GM23338 (cell line): Measurements from ENCODE around the gene KRTAP10-12. TPM values are rescaled to one million over a fixed set of nuclear protein-coding genes. Genes with fewer than 3 reads are reported as not detected.

Source experiments
- ATAC-seq: fragments of 200-7000 bp; cut with Tn5 transposase; 3 replicates; pipeline ENCODE4 v1.9.1; 2020
- DNase-seq: peaks from one replicate; pipeline ENCODE4 v3.0.0-alpha.2; 2015; ENCODE audit warnings: low spot score
- H2AFZ ChIP-seq: fragments of 200-600 bp; sonication (generic); 2 replicates; pipeline ENCODE4 v1.8.0; 2016; ENCODE audit warnings: antibody characterized with exemption, mild to moderate bottlenecking, moderate library complexity
- H3F3A ChIP-seq: fragments of 200-600 bp; sonication (generic); replicated peaks from 2 replicates; pipeline ENCODE4 v1.8.0; 2017; ENCODE audit warnings: antibody characterized with exemption, mixed run types, low read depth
- H3K27ac ChIP-seq: fragments of 200-600 bp; sonication (generic); 2 replicates; pipeline ENCODE4 v1.6.1; 2016; ENCODE audit warnings: low read depth
- H3K27me3 ChIP-seq: fragments of 200-600 bp; sonication (generic); 2 replicates; pipeline ENCODE4 v1.8.0; 2016; ENCODE audit warnings: mild to moderate bottlenecking, mixed run types, moderate library complexity; ENCODE audit not compliant: insufficient read depth
- H3K36me3 ChIP-seq: fragments of 200-600 bp; sonication (generic); 2 replicates; pipeline ENCODE4 v1.8.0; 2016; ENCODE audit warnings: mild to moderate bottlenecking; ENCODE audit not compliant: insufficient read depth
- H3K4me1 ChIP-seq: fragments of 200-600 bp; sonication (generic); 2 replicates; pipeline ENCODE4 v1.8.0; 2016; ENCODE audit warnings: mild to moderate bottlenecking, moderate library complexity; ENCODE audit not compliant: insufficient read depth
- H3K4me2 ChIP-seq: fragments of 200-600 bp; sonication (generic); 2 replicates; pipeline ENCODE4 v1.7.1; 2017; ENCODE audit warnings: mixed run types
- H3K4me3 ChIP-seq: fragments of 200-600 bp; sonication (generic); 2 replicates; pipeline ENCODE4 v1.6.1; 2016; ENCODE audit warnings: mixed run types
- H3K79me2 ChIP-seq: fragments of 200-600 bp; sonication (generic); replicated peaks from 2 replicates; pipeline ENCODE4 v1.8.0; 2017; ENCODE audit warnings: mild to moderate bottlenecking; ENCODE audit not compliant: insufficient read depth
- H3K9me2 ChIP-seq: fragments of 200-600 bp; sonication (generic); 2 replicates; pipeline ENCODE4 v1.8.0; 2017; ENCODE audit not compliant: insufficient read depth
- H4K20me1 ChIP-seq: fragments of 200-600 bp; sonication (generic); replicated peaks from 2 replicates; pipeline ENCODE4 v1.8.0; 2017; ENCODE audit warnings: mild to moderate bottlenecking; ENCODE audit not compliant: insufficient read depth
- H3K27ac Mint-ChIP-seq: 2 replicates; pipeline ENCODE4 v1.8.0; 2020; ENCODE audit warnings: inconsistent platforms, mild to moderate bottlenecking, moderate library complexity, mixed read lengths
- H3K27me3 Mint-ChIP-seq: 3 replicates; pipeline ENCODE4 v1.8.0; 2022; ENCODE audit warnings: low read depth, mild to moderate bottlenecking, moderate library complexity, mixed read lengths, inconsistent platforms; ENCODE audit not compliant: insufficient read depth, poor library complexity
- H3K36me3 Mint-ChIP-seq: 3 replicates; pipeline ENCODE4 v1.8.0; 2021; ENCODE audit warnings: low read depth, mild to moderate bottlenecking, inconsistent platforms, moderate library complexity, mixed read lengths
- H3K4me1 Mint-ChIP-seq: 3 replicates; pipeline ENCODE4 v1.8.0; 2020; ENCODE audit warnings: mild to moderate bottlenecking, inconsistent platforms, mixed read lengths
- H3K4me3 Mint-ChIP-seq: 3 replicates; pipeline ENCODE4 v1.8.0; 2021; ENCODE audit warnings: moderate library complexity, mild to moderate bottlenecking, inconsistent platforms, mixed read lengths
- H3K9me3 Mint-ChIP-seq: 3 replicates; pipeline ENCODE4 v1.8.0; 2020; ENCODE audit warnings: moderate library complexity, mild to moderate bottlenecking, inconsistent platforms, mixed read lengths
- CREB1 ChIP-seq: fragments of 250-450 bp; sonication (Bioruptor Pico); IDR thresholded peaks from 2 replicates; pipeline ENCODE4 v1.5.0; 2020; ENCODE audit warnings: low read depth, mild to moderate bottlenecking, moderate library complexity
- EZH2 ChIP-seq: fragments of 200-600 bp; sonication (generic); IDR thresholded peaks from one replicate; pipeline ENCODE4 v1.8.0; 2017; ENCODE audit warnings: antibody characterized with exemption, mild to moderate bottlenecking, low read depth; ENCODE audit not compliant: unreplicated experiment
- polyA plus RNA-seq: library from polyadenylated mRNA; unstranded; fragments of >200 nt; fragmentation: Nextera tagmentation; extraction: Ambion mirVana; gene quantifications from 2 replicates; pipeline ENCODE4 v1.2.1, GENCODE V29; 2016
- total RNA-seq: library from RNA; depleted of rRNA; stranded (reverse); fragments of >200 nt; shearing (Covaris generic); gene quantifications from 2 replicates; pipeline ENCODE4 v1.2.3, GENCODE V29; 2014
- TF ChIP-seq, protein P1 (sequence below), 2 experiments: fragments of 200-600 bp in 1 of 2; sonication (generic) in 1 of 2; conservative IDR thresholded peaks; 2 replicates each; pipeline versions ENCODE4 v1.5.1 to v1.6.1; 2016 to 2017; ENCODE audit warnings: antibody characterized with exemption in 2 of 2, low read depth in 2 of 2, mild to moderate bottlenecking in 2 of 2, moderate library complexity in 1 of 2
- TF ChIP-seq, protein P2 (sequence below): fragments of 250-450 bp; sonication (Bioruptor Pico); IDR thresholded peaks from 2 replicates; pipeline ENCODE4 v1.5.0; 2020; ENCODE audit warnings: mild to moderate bottlenecking, moderate library complexity

The KRTAP10-12 gene
- total and polyA plus RNA-seq, 2 experiments from 2014 or later = not detected

GRCh38 chr21:44722731-44723130, 25.8 kb downstream of the KRTAP10-12 start (continued):
- TF ChIP-seq, protein P1, sequence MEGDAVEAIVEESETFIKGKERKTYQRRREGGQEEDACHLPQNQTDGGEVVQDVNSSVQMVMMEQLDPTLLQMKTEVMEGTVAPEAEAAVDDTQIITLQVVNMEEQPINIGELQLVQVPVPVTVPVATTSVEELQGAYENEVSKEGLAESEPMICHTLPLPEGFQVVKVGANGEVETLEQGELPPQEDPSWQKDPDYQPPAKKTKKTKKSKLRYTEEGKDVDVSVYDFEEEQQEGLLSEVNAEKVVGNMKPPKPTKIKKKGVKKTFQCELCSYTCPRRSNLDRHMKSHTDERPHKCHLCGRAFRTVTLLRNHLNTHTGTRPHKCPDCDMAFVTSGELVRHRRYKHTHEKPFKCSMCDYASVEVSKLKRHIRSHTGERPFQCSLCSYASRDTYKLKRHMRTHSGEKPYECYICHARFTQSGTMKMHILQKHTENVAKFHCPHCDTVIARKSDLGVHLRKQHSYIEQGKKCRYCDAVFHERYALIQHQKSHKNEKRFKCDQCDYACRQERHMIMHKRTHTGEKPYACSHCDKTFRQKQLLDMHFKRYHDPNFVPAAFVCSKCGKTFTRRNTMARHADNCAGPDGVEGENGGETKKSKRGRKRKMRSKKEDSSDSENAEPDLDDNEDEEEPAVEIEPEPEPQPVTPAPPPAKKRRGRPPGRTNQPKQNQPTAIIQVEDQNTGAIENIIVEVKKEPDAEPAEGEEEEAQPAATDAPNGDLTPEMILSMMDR (conservative IDR thresholded peaks at IDR 0.05; ENCODE audit: low read depth in 2 of 2) = no peak
- TF ChIP-seq, protein P2, sequence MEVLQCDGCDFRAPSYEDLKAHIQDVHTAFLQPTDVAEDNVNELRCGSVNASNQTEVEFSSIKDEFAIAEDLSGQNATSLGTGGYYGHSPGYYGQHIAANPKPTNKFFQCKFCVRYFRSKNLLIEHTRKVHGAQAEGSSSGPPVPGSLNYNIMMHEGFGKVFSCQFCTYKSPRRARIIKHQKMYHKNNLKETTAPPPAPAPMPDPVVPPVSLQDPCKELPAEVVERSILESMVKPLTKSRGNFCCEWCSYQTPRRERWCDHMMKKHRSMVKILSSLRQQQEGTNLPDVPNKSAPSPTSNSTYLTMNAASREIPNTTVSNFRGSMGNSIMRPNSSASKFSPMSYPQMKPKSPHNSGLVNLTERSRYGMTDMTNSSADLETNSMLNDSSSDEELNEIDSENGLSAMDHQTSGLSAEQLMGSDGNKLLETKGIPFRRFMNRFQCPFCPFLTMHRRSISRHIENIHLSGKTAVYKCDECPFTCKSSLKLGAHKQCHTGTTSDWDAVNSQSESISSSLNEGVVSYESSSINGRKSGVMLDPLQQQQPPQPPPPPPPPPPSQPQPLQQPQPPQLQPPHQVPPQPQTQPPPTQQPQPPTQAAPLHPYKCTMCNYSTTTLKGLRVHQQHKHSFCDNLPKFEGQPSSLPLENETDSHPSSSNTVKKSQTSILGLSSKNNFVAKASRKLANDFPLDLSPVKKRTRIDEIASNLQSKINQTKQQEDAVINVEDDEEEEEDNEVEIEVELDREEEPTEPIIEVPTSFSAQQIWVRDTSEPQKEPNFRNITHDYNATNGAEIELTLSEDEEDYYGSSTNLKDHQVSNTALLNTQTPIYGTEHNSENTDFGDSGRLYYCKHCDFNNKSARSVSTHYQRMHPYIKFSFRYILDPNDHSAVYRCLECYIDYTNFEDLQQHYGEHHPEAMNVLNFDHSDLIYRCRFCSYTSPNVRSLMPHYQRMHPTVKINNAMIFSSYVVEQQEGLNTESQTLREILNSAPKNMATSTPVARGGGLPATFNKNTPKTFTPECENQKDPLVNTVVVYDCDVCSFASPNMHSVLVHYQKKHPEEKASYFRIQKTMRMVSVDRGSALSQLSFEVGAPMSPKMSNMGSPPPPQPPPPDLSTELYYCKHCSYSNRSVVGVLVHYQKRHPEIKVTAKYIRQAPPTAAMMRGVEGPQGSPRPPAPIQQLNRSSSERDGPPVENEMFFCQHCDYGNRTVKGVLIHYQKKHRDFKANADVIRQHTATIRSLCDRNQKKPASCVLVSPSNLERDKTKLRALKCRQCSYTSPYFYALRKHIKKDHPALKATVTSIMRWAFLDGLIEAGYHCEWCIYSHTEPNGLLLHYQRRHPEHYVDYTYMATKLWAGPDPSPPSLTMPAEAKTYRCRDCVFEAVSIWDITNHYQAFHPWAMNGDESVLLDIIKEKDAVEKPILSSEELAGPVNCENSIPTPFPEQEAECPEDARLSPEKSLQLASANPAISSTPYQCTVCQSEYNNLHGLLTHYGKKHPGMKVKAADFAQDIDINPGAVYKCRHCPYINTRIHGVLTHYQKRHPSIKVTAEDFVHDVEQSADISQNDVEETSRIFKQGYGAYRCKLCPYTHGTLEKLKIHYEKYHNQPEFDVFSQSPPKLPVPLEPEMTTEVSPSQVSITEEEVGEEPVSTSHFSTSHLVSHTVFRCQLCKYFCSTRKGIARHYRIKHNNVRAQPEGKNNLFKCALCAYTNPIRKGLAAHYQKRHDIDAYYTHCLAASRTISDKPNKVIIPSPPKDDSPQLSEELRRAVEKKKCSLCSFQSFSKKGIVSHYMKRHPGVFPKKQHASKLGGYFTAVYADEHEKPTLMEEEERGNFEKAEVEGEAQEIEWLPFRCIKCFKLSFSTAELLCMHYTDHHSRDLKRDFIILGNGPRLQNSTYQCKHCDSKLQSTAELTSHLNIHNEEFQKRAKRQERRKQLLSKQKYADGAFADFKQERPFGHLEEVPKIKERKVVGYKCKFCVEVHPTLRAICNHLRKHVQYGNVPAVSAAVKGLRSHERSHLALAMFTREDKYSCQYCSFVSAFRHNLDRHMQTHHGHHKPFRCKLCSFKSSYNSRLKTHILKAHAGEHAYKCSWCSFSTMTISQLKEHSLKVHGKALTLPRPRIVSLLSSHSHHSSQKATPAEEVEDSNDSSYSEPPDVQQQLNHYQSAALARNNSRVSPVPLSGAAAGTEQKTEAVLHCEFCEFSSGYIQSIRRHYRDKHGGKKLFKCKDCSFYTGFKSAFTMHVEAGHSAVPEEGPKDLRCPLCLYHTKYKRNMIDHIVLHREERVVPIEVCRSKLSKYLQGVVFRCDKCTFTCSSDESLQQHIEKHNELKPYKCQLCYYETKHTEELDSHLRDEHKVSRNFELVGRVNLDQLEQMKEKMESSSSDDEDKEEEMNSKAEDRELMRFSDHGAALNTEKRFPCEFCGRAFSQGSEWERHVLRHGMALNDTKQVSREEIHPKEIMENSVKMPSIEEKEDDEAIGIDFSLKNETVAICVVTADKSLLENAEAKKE (CRISPR knock-in tag) = no peak

GRCh38 chr21:44723177-44724131, 26.5 kb downstream of the KRTAP10-12 start:
- Mint-ChIP-seq H3K27me3 (peaks cover 31% of the 10 kb centered on the region), H3K4me3 (peak overlapping the region; percentile 57), H3K27ac (no peak overlapping the region), H3K4me1 (peaks cover 18% of the 10 kb centered on the region), H3K36me3 (no peaks in the 10 kb centered on the region), H3K9me3 (peaks cover 3% of the 10 kb centered on the region; the same call in 1 of the 3 replicates)
- peak overlapping the region; percentile 96 for H2AFZ ChIP-seq
- 0 out of 2 replicates have a peak, but pooled peaks cover 7% of the 10 kb centered on the region for H3F3A ChIP-seq
- peak overlapping the region; percentile 78 for H3K4me2 ChIP-seq
- no peak overlapping the region for H3K27ac ChIP-seq
- H3K4me1 ChIP-seq = peaks cover 13% of the 10 kb centered on the region
- TF ChIP-seq EZH2 (peak; percentile 35), CREB1 (CRISPR knock-in tag) (no peak)
- ATAC-seq (peak; percentile 62), DNase-seq (peak; percentile 63)
- H3K9me2 ChIP-seq = no peaks in the 10 kb centered on the region
- no peaks in the 10 kb centered on the region for H3K36me3 ChIP-seq
- H3K27me3 ChIP-seq = peaks cover 22% of the 10 kb centered on the region
- no peaks in the 10 kb centered on the region for H3K79me2 ChIP-seq
- peak overlapping the region; percentile 50 for H3K4me3 ChIP-seq
- no peaks in the 10 kb centered on the region for H4K20me1 ChIP-seq
